Glutamatergic neuron (in vitro differentiated cells): Measurements from ENCODE around the gene AGAP1. TPM values are rescaled to one million over a fixed set of nuclear protein-coding genes. Genes with fewer than 3 reads are reported as not detected.

Source experiments
- DNase-seq: peaks from one replicate; pipeline ENCODE4 v3.0.0; 2022
- H3K27ac Mint-ChIP-seq: one replicate; pipeline ENCODE4 v1.8.0; 2020; ENCODE audit warnings: mild to moderate bottlenecking, mixed read lengths, inconsistent platforms; ENCODE audit not compliant: unreplicated experiment
- H3K27me3 Mint-ChIP-seq: one replicate; pipeline ENCODE4 v1.8.0; 2020; ENCODE audit warnings: mild to moderate bottlenecking, moderate library complexity, mixed read lengths, inconsistent platforms; ENCODE audit not compliant: unreplicated experiment
- H3K36me3 Mint-ChIP-seq: one replicate; pipeline ENCODE4 v1.8.0; 2020; ENCODE audit warnings: mild to moderate bottlenecking, mixed read lengths, inconsistent platforms; ENCODE audit not compliant: unreplicated experiment
- H3K4me1 Mint-ChIP-seq: one replicate; pipeline ENCODE4 v1.8.0; 2020; ENCODE audit warnings: mild to moderate bottlenecking, low read depth, mixed read lengths, inconsistent platforms; ENCODE audit not compliant: unreplicated experiment
- H3K4me3 Mint-ChIP-seq: one replicate; pipeline ENCODE4 v1.8.0; 2020; ENCODE audit warnings: mild to moderate bottlenecking, mixed read lengths, inconsistent platforms; ENCODE audit not compliant: unreplicated experiment
- H3K9me3 Mint-ChIP-seq: one replicate; pipeline ENCODE4 v1.8.0; 2020; ENCODE audit warnings: mild to moderate bottlenecking, moderate library complexity, mixed read lengths, inconsistent platforms; ENCODE audit not compliant: unreplicated experiment
- total RNA-seq: library from RNA; stranded (reverse); fragmentation: NEBNext Ultra II Directional; extraction: Animal tissue kit (Norgen Biotek cat#: 25700); gene quantifications from one replicate; pipeline ENCODE4 v1.2.1, GENCODE V29; 2021; ENCODE audit not compliant: unreplicated experiment
- TF ChIP-seq, protein P1 (sequence below): fragments of 200-600 bp; sonication (generic); IDR thresholded peaks from one replicate; pipeline ENCODE4 v1.5.0; 2021; ENCODE audit not compliant: partially characterized antibody, unreplicated experiment

Gene AGAP1
- total RNA-seq, 1 donor from 2014 or later, result 153 TPM

DNA sequence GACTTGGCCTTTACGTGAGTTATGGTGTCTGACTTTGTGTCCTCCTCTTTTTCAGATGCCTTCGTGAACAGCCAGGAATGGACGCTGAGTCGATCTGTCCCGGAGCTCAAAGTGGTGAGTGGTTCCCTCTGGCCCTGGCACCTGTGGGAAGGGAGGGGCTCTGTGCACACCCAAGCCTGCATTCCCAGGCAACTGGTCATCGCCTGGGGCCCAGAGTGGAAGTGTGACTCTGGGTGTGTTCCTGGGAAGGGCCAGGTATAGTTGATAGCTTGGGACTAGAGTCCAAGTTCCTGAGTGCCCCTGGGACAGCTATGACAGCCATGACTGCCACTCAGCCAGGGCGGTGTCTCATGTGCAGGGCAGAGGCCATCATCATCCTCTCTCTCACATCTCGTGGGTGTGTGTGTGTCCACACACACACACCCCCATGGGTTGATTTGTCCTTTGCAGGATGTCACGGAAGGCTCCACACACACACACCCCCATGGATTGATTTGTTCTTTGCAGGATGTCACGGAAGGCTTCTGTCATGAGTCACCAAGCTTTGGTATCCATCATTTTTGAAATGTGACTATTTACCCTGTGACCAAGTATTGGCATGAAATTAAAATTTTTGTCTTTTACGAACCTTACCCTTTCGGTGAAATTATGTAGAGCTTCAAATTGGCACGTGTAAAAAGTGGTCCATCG, 215.4 kb downstream of the AGAP1 start:
- TF ChIP-seq, protein P1, sequence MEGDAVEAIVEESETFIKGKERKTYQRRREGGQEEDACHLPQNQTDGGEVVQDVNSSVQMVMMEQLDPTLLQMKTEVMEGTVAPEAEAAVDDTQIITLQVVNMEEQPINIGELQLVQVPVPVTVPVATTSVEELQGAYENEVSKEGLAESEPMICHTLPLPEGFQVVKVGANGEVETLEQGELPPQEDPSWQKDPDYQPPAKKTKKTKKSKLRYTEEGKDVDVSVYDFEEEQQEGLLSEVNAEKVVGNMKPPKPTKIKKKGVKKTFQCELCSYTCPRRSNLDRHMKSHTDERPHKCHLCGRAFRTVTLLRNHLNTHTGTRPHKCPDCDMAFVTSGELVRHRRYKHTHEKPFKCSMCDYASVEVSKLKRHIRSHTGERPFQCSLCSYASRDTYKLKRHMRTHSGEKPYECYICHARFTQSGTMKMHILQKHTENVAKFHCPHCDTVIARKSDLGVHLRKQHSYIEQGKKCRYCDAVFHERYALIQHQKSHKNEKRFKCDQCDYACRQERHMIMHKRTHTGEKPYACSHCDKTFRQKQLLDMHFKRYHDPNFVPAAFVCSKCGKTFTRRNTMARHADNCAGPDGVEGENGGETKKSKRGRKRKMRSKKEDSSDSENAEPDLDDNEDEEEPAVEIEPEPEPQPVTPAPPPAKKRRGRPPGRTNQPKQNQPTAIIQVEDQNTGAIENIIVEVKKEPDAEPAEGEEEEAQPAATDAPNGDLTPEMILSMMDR, result no peak

DNA sequence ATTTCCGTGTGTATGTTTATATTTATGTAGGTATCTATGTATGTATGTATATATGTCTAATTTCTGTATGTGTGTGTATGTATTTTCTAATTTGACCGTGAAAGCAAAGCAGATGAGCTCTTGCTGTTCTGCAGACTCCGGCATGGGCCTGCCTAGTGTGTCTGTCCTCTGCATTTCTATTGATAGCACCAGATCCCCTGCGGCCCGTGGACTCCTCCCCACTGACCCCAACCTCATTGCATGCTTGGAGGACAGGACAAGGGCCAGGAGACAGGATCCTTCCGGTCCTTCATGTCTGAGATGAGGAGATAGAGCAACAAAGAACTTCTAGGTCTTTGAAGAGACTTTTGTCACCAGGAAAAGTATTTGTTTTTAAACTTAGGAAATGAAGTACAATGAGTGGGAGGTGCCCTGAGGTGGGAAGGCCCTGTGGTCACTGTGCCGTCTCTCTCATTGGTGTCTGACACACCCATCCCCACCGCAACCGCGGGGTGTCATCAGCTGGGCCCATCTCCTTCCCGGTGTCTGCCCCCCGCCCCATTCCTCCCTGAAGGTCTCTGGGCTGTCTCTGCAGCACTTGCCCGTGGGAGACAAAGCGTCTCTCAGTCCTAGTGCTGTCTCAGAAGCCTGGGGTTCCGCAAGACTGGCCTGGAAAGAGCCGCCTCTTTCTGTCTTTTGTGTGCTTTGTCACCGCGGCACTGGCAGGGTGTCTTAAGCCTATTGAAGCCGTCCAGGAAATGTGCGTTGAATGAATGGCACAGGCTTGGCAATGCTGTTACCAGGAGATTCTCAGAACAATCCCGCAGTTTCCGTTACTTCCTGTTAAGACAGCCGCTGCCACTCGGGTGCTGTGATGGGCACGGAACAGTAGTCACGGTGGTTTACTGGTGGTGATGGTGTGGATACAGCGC, 216.4 kb downstream of the AGAP1 start:
- Mint-ChIP-seq H3K27me3 (peaks cover 20% of the 10 kb centered on the region), H3K27ac (no peak overlapping the region), H3K4me1 (peaks cover 33% of the 10 kb centered on the region), H3K4me3 (no peak overlapping the region), H3K9me3 (peaks cover 13% of the 10 kb centered on the region), H3K36me3 (peaks cover 7% of the 10 kb centered on the region)
- TF ChIP-seq, protein P1, result no peak
- DNase-seq, result no peak

More for the DNA sequence above, 215.4 kb downstream of the AGAP1 start:
- DNase-seq, result no peak
- H3K4me1 Mint-ChIP-seq, result peaks cover 30% of the 10 kb centered on the region
- no peak overlapping the region for H3K27ac Mint-ChIP-seq
- H3K36me3 Mint-ChIP-seq, result peaks cover 7% of the 10 kb centered on the region
- peaks cover 11% of the 10 kb centered on the region for H3K9me3 Mint-ChIP-seq
- peaks cover 17% of the 10 kb centered on the region for H3K27me3 Mint-ChIP-seq
- no peak overlapping the region for H3K4me3 Mint-ChIP-seq

DNA sequence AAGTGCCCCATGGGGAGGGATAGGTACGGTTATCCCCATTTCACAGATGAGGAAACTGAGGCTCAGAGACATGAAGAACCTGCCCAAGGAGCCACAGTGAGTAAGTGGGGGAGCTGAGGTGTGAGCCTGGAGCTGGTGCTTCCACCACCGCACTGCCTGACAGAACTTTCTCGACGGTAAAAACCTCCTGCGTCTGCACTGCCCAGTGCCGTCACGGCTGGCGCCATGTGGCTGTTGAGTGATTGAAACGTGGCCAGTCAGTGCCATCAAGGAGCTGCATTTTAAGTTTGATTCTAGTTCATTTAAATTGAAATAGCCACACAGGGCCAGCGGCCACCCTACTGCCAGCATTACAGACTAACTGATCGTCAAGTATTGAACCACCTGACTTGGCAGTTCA, 217.1 kb downstream of the AGAP1 start:
- H3K9me3 Mint-ChIP-seq, result peaks cover 13% of the 10 kb centered on the region
- H3K36me3 Mint-ChIP-seq, result peaks cover 7% of the 10 kb centered on the region

DNA sequence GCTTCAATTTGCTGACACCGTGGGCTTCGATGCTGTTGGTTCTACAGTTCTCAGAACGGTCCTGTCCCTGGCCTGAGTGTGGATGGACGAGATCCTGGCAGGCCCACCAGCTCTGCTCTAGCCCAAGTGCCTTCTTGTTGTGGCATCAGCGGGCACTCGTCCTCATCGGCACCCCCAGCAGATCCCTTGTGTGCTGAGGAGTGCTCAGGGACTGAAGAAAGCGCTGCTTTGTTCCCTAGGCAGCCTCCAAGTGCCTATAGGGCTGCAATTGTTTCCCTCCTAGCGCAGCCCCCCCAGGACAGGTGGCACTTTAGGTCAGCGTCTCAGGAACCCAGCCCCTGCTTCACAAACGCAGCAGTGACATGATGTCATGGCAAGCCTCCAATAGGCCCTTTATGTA, 217.7 kb downstream of the AGAP1 start:
- H3K9me3 Mint-ChIP-seq, result peaks cover 13% of the 10 kb centered on the region
- H3K36me3 Mint-ChIP-seq, result peaks cover 7% of the 10 kb centered on the region
- peaks cover 31% of the 10 kb centered on the region for H3K4me1 Mint-ChIP-seq
- TF ChIP-seq, protein P1, result no peak
- no peak for DNase-seq
- no peak overlapping the region for H3K27ac Mint-ChIP-seq
- peaks cover 22% of the 10 kb centered on the region for H3K27me3 Mint-ChIP-seq
- H3K4me3 Mint-ChIP-seq, result no peak overlapping the region

More for the DNA sequence above, 217.1 kb downstream of the AGAP1 start:
- Mint-ChIP-seq H3K4me3 (no peak overlapping the region), H3K27ac (no peak overlapping the region), H3K4me1 (peaks cover 32% of the 10 kb centered on the region), H3K27me3 (peaks cover 22% of the 10 kb centered on the region)
- DNase-seq, result no peak
- TF ChIP-seq, protein P1, result no peak
